Ishikawa (cell line): ENCODE data around the gene PPP2R2C.

ENCODE experiments used
- CEBPB ChIP-seq: IDR thresholded peaks from 2 replicates; pipeline ENCODE4 v1.6.1; 2012
- CREB1 ChIP-seq: IDR thresholded peaks from 2 replicates; pipeline ENCODE4 v1.6.1; 2012; ENCODE audit warnings: low read depth
- EGR1 ChIP-seq: IDR thresholded peaks from 2 replicates; pipeline ENCODE4 v1.6.1; 2012
- EP300 ChIP-seq: IDR thresholded peaks from 2 replicates; pipeline ENCODE4 v1.6.1; 2012; ENCODE audit warnings: borderline replicate concordance
- FOXM1 ChIP-seq: IDR thresholded peaks from 2 replicates; pipeline ENCODE4 v1.6.1; 2012; ENCODE audit warnings: low read depth, borderline replicate concordance
- NFIC ChIP-seq: IDR thresholded peaks from 2 replicates; pipeline ENCODE4 v1.6.1; 2012
- RAD21 ChIP-seq: IDR thresholded peaks from 2 replicates; pipeline ENCODE4 v1.6.1; 2012; ENCODE audit warnings: low read depth
- TAF1 ChIP-seq: IDR thresholded peaks from 2 replicates; pipeline ENCODE4 v1.6.1; 2012; ENCODE audit warnings: low read depth, mild to moderate bottlenecking
- TCF12 ChIP-seq: IDR thresholded peaks from 2 replicates; pipeline ENCODE4 v1.6.1; 2012; ENCODE audit warnings: low read depth
- TEAD4 ChIP-seq: IDR thresholded peaks from 2 replicates; pipeline ENCODE4 v1.6.1; 2012
- YY1 ChIP-seq: IDR thresholded peaks from 2 replicates; pipeline ENCODE4 v1.6.1; 2012; ENCODE audit warnings: low read depth
- ZBTB7A ChIP-seq: IDR thresholded peaks from 2 replicates; pipeline ENCODE4 v1.6.1; 2012; ENCODE audit warnings: low read depth
- TF ChIP-seq, protein P1 (sequence below): IDR thresholded peaks from 2 replicates; pipeline ENCODE4 v1.6.1; 2012; ENCODE audit warnings: low read depth, mild to moderate bottlenecking
- TF ChIP-seq, protein P2 (sequence below): IDR thresholded peaks from 2 replicates; pipeline ENCODE4 v1.6.1; 2012
- TF ChIP-seq, protein P3 (sequence below): IDR thresholded peaks from 2 replicates; pipeline ENCODE4 v1.6.1; 2012

PPP2R2C gene

DNA sequence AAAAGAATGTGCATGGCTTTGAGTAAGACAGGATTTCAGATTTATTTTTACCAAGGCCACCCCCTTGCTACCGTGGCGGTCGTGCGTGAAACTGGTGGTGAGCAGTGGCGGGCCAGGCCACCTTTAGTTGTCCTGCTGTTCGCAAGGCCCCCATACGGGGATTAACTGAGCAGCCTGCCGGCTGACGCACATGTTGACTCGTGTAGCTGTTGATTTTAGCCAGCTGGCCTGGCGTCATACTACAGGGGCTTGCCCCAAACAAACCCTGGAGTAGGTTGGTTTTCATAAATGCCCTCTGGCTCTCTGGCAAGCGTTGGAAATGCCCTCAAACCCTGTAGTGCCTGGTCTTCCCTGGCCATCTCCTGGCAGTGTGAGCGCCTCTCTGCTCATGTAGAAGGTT lies 174.4 kb downstream of the PPP2R2C start:
- TF ChIP-seq FOXM1 = no peak
- TF ChIP-seq, protein P1, sequence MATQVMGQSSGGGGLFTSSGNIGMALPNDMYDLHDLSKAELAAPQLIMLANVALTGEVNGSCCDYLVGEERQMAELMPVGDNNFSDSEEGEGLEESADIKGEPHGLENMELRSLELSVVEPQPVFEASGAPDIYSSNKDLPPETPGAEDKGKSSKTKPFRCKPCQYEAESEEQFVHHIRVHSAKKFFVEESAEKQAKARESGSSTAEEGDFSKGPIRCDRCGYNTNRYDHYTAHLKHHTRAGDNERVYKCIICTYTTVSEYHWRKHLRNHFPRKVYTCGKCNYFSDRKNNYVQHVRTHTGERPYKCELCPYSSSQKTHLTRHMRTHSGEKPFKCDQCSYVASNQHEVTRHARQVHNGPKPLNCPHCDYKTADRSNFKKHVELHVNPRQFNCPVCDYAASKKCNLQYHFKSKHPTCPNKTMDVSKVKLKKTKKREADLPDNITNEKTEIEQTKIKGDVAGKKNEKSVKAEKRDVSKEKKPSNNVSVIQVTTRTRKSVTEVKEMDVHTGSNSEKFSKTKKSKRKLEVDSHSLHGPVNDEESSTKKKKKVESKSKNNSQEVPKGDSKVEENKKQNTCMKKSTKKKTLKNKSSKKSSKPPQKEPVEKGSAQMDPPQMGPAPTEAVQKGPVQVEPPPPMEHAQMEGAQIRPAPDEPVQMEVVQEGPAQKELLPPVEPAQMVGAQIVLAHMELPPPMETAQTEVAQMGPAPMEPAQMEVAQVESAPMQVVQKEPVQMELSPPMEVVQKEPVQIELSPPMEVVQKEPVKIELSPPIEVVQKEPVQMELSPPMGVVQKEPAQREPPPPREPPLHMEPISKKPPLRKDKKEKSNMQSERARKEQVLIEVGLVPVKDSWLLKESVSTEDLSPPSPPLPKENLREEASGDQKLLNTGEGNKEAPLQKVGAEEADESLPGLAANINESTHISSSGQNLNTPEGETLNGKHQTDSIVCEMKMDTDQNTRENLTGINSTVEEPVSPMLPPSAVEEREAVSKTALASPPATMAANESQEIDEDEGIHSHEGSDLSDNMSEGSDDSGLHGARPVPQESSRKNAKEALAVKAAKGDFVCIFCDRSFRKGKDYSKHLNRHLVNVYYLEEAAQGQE = no peak
- TF ChIP-seq RAD21 = no peak
- TF ChIP-seq TCF12 = no peak
- TF ChIP-seq, protein P2, sequence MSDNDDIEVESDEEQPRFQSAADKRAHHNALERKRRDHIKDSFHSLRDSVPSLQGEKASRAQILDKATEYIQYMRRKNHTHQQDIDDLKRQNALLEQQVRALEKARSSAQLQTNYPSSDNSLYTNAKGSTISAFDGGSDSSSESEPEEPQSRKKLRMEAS = no peak
- no peak for TF ChIP-seq YY1
- TF ChIP-seq CEBPB = no peak
- no peak for TF ChIP-seq CREB1
- no peak for TF ChIP-seq NFIC
- TF ChIP-seq EP300 = no peak
- no peak for TF ChIP-seq ZBTB7A
- TF ChIP-seq EGR1 = no peak
- TF ChIP-seq TEAD4 = no peak
- TF ChIP-seq TAF1 = no peak
- TF ChIP-seq, protein P3, sequence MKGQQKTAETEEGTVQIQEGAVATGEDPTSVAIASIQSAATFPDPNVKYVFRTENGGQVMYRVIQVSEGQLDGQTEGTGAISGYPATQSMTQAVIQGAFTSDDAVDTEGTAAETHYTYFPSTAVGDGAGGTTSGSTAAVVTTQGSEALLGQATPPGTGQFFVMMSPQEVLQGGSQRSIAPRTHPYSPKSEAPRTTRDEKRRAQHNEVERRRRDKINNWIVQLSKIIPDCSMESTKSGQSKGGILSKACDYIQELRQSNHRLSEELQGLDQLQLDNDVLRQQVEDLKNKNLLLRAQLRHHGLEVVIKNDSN = no peak

GRCh38 chr4:6297266-6297815 lies 175.1 kb downstream of the PPP2R2C start:
- TF ChIP-seq TAF1 = no peak
- no peak for TF ChIP-seq CREB1
- no peak for TF ChIP-seq YY1
- TF ChIP-seq TEAD4 = no peak

GRCh38 chr4:6296026-6296425 lies 176.4 kb downstream of the PPP2R2C start:
- TF ChIP-seq RAD21 (no peak), CREB1 (no peak), EGR1 (no peak), NFIC (no peak), TCF12 (no peak), TEAD4 (no peak), ZBTB7A (no peak)

GRCh38 chr4:6295495-6295894 lies 176.9 kb downstream of the PPP2R2C start:
- TF ChIP-seq, protein P3 = no peak
- TF ChIP-seq CEBPB (no peak), CREB1 (no peak), YY1 (no peak), EGR1 (no peak), EP300 (no peak), TAF1 (no peak), TCF12 (no peak)
- TF ChIP-seq, protein P2 = no peak

GRCh38 chr4:6294705-6295421 lies 177.6 kb downstream of the PPP2R2C start:
- TF ChIP-seq TEAD4 (no peak), YY1 (no peak), TAF1 (no peak), CEBPB (no peak), NFIC (no peak), TCF12 (no peak), ZBTB7A (no peak), EP300 (no peak), CREB1 (no peak), FOXM1 (no peak), RAD21 (no peak)
- TF ChIP-seq, protein P3 = no peak
- TF ChIP-seq, protein P2 = no peak

DNA sequence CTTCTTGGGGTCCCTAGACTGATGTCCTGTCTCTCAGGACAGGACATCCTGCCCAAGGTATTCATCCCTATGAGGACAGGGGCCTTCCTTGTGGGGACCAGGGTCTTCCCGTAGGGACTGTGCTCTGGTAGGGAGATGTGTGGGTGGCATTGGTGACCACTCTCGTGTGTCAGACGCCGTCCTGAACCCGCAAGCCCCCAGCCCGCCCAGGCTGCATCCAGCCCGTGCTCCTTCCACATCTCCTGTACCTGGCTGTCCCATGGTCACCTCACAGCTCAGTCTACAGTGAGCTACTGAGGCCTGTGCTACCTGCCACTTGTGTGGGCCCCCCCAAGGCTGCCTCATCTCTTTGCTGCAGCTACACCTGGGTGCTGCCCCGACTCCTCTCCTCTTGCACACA lies 178.8 kb downstream of the PPP2R2C start:
- TF ChIP-seq, protein P2 = no peak
- TF ChIP-seq EGR1 (no peak), NFIC (no peak), TCF12 (no peak), FOXM1 (no peak), TEAD4 (no peak), CEBPB (no peak), EP300 (no peak), CREB1 (no peak), ZBTB7A (no peak), YY1 (no peak), TAF1 (no peak)
- TF ChIP-seq, protein P3 = no peak
- TF ChIP-seq, protein P1 = no peak
